ENCODE results near the gene OBI1. TPM values are rescaled to one million over a fixed set of nuclear protein-coding genes. Genes with fewer than 3 reads are reported as not detected.

The OBI1 gene
- total RNA-seq, 1 experiment from 2014 or later: 23.2 TPM

DNA sequence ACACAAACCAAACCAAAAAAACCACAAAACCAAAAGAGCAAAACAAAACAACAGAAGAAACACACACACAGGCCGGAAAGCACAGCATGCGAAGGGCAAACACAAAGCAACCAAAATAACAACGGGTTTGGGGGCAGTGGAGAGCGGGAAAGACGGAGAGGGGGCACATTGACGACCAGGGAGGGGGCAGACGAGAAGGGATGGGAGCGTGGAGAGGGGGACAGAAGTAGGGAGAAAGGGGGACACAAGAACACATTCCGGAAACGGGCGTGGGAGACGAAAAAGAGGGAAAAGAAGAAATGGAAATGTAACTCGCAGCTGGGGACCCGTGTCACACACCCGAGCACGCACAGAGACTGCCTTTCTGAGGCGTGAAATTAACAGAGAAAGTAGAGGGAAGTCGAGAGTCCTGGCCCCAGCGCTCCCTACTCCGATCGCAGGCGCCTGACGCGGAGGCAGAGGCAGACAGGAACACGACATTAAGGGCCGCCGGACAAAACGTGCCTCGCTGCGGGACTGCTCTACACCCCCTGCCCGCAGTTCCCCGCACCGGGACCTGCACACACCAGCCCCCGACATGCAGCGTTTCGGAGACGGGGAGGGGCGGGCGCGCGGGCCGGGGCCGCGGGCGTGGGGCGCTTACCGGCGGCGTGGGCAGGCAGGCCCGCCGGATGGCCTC is 56.3 kb downstream of the OBI1 start:
- DNase-seq (ENCODE audit: low spot score): no peak

DNA sequence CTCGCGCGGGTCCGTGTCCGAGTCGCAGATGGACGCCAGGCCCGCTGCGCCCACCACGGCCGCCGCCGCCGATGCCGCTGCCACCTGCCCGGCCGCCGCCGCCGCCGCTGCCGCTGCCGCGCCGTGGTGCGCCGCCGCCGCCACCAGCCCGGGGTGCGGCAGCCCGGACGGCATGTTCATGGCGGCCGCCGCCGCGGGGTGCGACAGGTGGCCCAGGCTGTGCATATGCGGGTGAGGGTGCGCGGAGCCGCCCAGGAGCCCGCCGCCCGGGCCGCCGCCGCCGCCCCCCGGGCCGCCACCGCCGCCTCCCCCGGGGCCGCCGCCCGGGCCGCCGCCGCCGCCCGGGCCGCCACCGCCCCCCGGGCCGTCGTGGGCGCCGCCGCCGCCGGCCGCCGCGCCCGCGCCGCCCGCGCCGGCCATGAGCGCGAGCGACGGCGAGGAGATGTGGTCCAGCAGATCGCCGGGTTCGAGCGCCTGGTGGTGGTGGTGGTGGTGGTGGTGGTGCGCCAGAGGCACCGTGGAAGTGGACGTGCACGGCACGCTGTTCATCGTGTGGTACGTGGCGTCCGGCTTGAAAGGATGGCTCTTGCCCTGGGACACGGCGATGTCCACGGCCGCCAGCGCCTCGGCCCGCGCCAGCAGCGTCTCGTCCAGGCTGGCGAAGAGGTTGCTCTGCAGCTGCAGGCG is 56.9 kb downstream of the OBI1 start:
- DNase-seq (ENCODE audit: low spot score): no peak

DNA sequence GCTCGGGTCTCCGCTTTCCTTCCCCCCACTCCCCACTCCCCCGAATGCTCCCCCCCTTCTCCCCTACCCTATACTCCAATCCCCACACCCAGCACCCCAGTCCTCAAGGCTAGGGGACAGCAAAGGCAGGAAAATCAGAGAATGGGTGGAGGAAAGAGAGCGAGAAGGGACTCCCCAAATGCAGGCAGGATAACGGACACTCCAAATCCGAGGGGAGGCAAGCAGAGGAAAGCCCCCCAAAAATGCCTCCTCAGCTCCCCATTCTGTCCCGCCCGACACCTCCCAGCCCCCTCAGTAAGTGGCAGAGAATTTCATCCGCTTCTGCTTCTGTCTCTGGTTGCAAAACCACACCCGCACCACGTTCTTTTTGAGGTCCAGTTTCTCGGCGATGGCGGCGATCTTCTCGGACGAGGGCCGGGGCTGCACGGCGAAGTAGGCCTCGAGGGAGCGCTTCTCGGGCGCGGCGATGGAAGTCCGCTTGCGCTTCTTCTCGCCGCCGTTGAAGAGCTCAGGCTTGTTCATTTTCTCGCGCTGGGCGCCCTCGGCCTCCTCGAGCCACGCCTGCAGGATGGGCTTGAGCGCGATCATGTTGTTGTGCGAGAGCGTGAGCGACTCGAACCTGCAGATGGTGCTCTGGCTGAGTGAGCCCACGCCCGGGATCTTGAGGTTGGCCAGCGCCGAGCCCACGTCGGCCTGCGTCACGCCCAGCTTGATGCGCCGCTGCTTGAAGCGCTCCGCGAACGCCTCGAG is 57.7 kb downstream of the OBI1 start:
- DNase-seq (ENCODE audit: low spot score): no peak

DNA sequence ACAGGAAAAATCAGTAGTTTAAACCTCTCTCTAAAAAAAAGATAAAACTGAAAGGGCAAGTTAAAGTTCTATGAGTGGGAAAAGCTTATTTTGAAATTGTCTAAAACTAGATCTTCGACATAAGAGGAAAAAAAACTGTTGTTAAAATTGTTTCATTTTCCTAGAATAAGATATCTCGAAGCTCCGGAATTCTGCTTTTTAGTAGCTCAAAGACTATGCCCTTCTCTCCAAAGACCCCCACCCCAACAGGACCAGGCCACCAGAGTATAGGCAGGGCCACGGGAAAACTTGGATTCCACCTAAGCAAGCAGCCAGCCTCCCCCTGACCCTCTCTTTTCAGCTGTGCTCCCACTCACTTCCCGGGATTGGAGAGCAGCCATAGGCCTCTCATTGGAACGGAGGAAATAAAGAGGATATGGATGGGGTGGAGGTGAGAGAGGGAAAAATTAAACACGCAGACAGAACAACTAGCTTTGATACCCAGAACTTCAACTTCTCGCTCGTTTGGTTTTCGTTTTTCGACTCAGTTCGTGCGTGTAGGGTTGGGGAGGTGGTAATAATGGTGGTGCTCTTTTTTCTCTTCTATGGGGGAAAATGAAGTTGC is 58.6 kb downstream of the OBI1 start:
- no peak for DNase-seq (ENCODE audit: low spot score)

DNA sequence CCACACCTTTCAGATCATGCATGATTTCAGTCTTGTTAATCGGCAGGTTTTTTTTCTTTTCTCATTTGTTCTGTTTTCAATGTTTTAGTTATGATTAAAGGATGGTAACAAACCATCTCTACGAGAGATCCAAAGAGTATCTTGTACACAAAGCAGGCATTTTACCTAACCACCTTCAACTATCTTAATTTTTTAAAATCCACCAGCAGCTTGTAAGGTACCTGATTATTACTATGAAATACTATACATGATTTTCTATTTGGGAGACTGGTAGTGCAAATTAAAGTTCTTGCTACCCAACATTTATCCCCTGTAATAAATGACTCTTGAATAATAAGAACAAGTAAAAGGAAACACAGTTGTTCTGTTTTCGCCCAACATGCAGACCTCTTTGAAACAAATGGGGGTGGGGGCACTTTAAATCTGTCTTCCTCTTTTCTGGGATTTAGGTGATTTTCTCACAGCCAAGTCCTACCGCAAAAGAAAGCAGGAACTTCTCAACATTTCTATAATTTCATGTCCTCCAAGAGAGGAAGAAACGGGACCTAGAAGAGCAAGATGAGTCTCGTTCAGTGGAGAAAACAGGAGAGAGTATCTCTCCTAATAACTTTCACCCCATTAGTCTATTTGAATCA is 59.2 kb downstream of the OBI1 start:
- no peak for DNase-seq (ENCODE audit: low spot score)

DNA sequence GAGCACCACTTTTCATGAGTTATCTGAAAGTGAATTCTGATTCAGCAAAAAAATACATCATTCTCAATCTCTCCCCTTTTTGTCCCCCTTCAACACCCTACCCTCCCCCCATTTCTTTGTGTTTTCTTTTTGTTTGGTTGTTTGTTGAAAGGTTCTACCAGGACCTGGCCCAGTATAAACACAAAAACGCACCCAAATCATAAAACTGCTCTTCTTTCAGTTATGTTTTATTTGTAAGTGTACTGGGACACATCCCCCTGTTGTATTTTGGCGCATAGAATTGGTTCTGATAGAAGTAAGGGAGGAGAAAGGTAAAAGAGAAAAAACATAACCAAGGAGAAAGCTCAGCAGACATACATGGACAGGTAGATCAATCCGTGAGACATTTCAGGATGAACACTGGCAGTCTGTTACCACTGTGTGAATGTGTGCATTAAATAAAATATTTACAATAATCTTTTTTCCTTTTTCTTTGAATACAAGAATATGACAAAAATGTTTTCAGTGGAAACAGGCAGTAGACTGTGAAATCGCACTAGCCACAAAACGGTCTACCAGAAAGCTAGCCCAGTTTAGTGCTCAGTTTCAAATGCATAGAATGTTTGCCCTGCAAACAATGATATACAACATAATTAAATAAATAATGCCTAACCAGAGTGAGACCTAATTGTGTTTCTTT is 59.9 kb downstream of the OBI1 start:
- no peak for DNase-seq (ENCODE audit: low spot score)

DNA sequence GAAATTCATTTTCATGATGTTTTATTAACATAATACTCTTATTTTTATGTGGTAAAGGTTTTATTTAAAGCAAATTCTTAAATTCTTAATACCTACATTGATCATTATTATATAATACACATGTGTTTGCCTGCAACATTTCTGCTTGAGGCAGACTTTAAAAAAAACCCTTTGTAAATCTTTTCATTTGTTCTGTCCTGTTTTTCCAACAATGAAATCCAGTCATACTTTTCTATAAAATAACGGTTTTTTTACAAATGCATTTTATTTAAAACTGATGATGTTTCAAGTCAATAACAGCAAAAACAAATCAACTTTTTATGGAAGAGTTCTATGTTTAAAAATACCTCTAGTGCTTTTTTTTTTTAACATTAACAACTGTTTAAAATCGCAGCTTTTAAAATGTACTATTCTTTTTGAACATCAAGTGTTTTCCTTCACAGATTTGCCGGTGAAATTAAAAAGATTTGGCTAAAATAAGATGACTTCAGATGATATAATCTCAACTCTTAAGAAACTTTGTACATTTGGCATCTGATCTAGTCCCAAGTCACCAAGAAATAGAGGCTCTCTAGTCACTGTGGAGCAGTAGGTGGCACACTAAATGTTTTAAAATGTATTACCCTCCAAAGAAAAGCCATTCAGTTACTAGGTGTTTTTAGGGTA is 60.7 kb downstream of the OBI1 start:
- DNase-seq (ENCODE audit: low spot score): no peak

DNA sequence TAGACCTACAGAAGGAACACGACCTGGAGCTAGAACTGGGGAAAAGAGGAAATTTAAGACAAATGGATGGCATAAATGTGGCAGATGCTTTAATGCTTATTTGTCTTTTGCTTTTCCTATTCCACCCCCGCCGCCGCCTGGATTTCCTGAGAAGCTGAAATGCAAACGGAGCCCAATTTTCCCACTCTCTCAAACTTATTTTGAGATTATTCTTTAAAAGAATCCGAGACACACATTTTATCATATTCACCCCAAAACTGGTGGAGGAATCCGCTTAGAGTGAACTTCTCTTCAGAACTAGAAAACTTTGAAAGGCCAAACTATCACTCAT is 61.4 kb downstream of the OBI1 start:
- no peak for DNase-seq (ENCODE audit: low spot score)

DNA sequence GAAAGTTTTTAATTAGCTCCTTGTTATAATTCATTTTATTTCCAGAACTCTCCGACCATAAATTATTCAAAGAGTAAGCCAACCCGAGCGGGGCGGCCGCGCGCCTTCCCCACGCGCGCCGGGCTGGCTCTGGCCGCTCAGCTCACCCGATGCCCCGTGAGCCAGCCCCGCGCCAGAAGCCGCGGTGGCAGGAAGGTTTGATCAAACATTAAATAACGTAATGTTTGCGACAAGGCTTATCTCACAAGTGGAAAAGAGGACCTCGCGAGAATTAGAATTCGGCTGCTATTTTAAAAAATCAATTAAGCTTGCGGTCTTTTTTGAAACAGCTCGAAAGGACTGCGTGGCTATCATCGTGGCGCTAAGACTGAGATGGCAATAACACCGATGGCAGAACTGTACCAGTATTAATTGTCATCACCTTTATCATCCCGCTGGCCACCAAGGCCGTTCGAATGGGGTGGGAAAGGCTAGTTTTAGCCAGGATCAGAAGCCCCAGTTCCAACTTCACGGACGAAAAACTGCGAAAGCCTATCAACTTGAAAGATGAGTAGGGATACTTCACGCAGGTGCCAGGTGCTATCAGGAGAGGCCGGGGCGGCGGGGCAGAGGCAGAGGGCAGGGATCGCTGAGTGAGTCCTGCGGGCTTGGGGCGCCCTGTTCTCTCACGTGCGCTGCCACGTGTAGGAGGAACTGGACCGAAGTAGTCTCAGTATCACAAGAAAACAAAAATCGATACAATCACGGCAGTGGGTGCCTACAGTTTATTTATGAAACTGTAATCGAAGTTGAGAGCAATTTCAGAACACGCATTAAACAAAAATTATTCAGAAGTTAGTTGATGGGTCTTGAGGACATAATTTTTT is 62.0 kb downstream of the OBI1 start:
- no peak for DNase-seq (ENCODE audit: low spot score)

DNA sequence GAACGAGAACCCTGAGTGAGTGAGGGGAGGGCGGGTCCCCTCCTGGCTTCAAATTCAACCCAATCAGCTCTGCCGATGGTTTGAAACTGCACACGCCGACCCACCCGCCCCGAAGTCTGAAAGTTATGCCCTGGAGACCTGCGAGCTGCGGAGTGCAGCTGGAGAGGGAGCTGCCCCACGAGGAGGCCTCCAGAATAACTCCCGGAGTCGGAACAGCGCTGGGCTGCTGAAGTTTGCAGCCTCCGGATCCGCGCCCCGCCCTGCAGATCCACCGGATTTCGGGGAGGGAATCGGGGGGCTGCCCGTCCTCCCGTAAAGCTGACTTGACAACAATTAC is 62.6 kb downstream of the OBI1 start:
- DNase-seq (ENCODE audit: low spot score): no peak

DNA sequence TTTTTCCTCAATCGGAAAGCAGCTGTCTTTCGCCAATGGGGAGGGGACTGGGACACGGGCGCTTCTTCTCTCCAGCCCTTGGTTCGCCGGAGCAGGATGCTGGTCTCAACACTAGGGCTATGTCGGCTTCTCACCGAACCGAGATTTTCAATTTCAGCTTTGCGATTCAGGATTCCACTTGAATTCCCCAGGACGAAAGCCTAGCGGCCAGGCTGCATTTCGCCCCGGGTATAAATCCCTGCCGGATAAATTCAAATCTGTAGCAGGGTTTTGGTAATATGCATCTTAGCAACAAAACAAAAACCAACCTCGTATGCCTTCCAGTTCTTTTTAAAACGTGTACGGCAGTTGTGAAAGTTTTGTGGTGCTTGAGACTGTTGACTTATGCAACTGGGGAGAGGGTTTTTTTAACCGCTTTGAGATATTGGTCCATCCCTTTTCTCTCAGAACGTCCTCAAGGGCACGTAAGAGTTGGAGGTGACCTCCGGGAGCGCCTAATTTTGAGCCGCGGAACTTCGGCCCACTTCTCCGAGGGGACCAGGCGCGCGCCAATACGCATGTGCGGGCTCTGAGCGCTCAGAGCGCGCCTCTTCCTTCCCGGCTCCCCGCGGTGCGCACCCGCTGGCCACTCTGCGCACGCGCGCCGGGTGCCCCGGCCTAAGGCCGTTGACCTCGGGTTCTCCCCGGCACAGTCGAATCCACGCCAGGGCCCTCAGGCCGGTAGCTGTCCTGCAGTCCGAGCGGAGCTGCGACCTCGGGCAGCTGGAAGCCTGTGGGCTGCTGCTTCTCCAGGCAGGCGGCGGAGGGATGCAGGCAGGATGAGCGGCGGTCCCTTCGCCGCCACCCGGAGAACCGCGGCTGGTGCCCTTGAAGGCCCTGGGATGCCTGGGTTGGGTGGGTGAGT is 63.2 kb downstream of the OBI1 start:
- no peak for DNase-seq (ENCODE audit: low spot score)

DNA sequence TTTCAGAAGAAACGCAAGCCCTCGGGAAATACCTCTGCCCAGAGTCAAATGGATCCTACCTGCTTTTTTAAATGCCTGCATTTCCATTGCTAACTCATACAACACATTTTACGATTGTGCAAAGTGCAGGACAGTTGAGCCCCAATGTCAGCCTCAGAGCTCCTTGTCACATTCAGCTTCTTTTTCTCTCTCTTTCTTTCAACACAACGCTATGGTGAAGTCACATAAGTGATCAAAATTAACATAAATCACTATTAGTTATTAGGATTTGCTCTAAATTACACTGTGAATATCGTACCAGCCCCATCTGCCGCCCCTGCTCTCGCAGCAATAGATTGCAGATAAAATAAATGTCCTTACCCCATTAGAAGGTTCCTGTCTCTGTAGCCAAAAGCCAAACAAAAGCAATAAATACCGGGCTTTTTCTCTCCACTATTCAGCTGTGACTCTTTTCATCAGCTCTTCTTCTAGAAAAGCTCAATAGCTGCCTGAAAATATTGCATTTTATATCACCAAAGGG is 64.4 kb downstream of the OBI1 start:
- DNase-seq (ENCODE audit: low spot score): no peak

DNA sequence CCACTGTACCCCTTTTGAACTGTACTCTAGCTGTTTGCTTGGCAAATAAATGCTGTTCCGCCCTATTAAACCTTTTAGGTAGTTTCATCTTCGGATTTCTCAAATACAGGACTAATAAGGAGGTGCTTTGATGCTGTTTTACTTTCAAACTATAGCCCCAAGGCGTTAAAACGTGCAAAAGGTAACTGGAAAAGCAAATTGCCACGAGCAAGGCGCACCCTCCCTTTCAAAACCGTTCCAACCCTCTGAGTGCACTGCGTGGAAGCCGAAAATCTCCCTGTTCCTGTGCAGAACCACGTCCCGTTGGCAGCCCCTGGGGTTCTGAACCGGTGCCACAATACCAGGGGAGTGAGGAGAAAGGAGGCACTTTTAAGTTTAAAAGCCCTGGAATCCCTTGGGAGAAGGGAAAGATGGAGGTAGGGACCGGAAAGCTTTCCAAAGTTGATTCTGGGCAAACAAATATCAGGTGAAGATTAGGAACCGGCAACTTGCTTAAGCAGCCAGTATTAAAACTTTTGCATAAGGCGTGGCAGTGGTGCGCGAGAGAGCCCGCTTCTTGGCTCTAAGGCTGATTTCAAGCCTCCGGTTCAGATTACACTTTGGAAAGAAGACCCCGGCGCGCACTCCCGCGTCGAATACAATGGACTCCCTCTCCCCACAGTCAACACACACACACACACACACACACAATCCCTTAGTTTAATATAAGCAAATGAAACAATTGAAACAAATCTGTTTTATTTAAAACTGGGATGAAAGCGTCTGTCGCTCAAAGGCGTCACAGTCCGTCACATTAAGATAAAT is 65.1 kb downstream of the OBI1 start:
- no peak for DNase-seq (ENCODE audit: low spot score)

DNA sequence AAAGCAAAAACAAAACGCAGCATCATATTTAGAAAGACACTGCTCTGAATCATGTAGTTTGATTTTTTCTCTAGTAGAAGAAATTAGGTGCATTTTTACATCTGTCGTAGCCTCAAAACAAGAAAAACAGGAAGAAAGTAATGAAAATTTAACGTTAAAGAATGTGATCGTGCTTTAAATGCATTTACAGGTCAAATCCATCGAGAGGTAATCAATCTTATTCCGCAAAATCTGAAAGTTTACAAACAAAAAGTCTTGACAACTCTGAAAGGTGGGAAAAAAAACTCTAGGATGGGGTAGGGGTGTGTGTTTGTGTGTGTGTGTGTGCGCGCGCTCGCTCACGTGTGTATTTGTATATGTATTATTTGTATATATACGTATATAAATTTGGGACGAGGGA is 65.8 kb downstream of the OBI1 start:
- DNase-seq (ENCODE audit: low spot score): no peak

DNA sequence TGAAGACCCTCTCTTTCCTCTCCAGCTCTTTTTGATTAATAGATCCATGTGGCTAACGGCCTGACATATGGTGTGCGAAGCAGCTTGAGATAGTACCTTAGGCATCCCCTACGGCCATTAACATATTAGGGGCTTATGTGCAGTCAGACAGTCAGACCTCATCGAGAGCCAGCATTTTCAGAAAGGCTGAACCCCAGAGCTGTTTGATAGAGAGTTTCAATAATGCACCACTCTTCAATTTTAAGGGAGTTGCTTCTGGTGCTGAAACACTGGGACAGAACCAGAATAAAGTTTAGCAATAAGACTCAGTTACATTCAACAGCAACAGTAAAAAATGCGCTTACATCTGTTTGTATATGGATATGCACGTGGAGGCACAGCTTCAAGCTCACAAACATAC is 66.4 kb downstream of the OBI1 start:
- no peak for DNase-seq (ENCODE audit: low spot score)

DNA sequence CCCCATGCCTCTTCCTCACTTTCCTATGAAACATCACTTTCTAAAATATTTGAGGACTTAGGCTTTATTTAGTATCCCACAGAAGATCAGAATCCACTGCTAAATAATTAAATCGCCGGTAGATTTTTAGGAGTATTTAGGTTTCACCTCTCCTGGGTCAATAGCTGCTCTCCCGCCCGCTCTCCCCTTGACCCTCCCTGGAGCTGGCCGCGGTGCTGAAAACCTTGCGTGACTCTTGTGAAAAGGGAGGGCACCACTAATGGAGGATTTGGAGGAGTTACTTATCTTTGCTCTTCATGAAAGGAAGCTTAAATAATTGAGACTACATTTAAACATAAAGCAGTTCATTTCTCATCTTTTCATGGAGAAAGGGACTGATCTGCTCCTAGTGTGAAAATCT is 69.7 kb downstream of the OBI1 start:
- peak; percentile 16 for DNase-seq (ENCODE audit: low spot score)

DNA sequence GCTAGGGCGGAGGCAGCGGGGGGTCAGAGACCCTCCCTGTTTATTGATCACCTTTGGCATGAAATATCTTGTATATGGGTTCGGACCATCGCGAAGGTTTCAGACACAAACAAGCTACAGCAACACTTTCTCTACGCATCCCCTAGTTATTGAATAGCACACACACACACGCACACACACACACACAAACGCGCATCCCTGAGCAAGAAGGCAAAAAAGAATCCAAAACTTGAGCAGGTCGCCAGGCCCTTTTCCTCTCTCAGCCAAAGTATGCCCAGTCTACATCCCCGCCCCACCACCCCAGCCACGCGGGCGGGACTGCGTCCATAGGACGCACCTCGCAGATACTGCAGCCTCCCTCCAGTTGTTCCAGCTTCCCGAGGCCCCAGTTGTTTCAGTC is 71.6 kb downstream of the OBI1 start:
- no peak for DNase-seq (ENCODE audit: low spot score)

DNA sequence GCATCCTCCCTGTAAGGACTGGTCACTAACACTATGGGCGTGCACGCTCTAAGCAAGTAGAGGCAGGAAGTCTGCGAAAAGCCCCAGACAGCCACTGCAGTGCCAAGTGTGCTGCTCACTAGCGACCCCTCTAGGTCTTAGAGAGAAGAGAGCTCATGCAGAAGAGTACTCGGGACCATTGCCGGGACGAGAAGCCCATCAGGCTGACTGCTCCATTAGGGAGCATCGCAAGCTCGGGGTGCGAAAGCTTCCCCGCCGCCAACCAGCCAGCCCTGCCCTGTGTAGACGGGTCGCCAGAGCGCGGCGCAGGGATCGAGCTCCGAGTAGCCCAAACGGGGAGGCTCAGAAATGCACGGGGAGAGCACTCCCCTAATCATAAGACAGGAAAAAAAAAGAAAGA is 72.2 kb downstream of the OBI1 start:
- no peak for DNase-seq (ENCODE audit: low spot score)
